ENCODE data around the gene TEX36.

DNA sequence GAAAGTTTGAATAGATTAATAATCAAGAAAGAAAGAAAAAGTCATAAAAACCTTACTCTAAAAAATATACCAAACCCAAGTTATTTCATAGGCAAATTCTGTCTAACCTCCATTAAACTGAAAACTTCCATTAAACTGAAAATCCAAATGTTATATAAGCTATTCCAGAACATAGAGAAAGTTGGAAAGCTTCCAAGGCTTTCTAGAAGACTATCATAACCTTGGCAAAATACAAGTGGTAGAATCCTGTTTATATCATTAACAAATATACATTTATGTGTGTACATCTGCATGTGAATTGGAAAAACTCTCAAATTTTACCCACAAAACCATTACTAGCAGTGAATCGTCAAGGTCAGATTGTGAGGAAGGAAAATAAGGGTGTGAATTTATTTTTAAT lies 23.9 kb downstream of the TEX36 start:
- TF ChIP-seq, protein P1, sequence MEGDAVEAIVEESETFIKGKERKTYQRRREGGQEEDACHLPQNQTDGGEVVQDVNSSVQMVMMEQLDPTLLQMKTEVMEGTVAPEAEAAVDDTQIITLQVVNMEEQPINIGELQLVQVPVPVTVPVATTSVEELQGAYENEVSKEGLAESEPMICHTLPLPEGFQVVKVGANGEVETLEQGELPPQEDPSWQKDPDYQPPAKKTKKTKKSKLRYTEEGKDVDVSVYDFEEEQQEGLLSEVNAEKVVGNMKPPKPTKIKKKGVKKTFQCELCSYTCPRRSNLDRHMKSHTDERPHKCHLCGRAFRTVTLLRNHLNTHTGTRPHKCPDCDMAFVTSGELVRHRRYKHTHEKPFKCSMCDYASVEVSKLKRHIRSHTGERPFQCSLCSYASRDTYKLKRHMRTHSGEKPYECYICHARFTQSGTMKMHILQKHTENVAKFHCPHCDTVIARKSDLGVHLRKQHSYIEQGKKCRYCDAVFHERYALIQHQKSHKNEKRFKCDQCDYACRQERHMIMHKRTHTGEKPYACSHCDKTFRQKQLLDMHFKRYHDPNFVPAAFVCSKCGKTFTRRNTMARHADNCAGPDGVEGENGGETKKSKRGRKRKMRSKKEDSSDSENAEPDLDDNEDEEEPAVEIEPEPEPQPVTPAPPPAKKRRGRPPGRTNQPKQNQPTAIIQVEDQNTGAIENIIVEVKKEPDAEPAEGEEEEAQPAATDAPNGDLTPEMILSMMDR (IDR thresholded peaks at IDR 0.05), result no peak
- TF ChIP-seq POLR2A (IDR thresholded peaks at IDR 0.05; ENCODE audit: low read depth), result no peak
- no peak for TF ChIP-seq POLR2AphosphoS5 (IDR thresholded peaks at IDR 0.05)
- TF ChIP-seq EP300 (IDR thresholded peaks at IDR 0.05), result no peak

All from esophagus muscularis mucosa (tissue), 4 donors.